GM23338 (cell line): ENCODE measurements around the gene HGFAC. TPM values are rescaled to one million over a fixed set of nuclear protein-coding genes. Genes with fewer than 3 reads are reported as not detected.

ENCODE experiments used
- ATAC-seq: fragments of 200-7000 bp; cut with Tn5 transposase; 3 replicates; pipeline ENCODE4 v1.9.1; 2020
- DNase-seq: peaks from one replicate; pipeline ENCODE4 v3.0.0-alpha.2; 2015; ENCODE audit warnings: low spot score
- H2AFZ ChIP-seq: fragments of 200-600 bp; sonication (generic); 2 replicates; pipeline ENCODE4 v1.8.0; 2016; ENCODE audit warnings: antibody characterized with exemption, mild to moderate bottlenecking, moderate library complexity
- H3F3A ChIP-seq: fragments of 200-600 bp; sonication (generic); replicated peaks from 2 replicates; pipeline ENCODE4 v1.8.0; 2017; ENCODE audit warnings: antibody characterized with exemption, mixed run types, low read depth
- H3K27ac ChIP-seq: fragments of 200-600 bp; sonication (generic); 2 replicates; pipeline ENCODE4 v1.6.1; 2016; ENCODE audit warnings: low read depth
- H3K27me3 ChIP-seq: fragments of 200-600 bp; sonication (generic); 2 replicates; pipeline ENCODE4 v1.8.0; 2016; ENCODE audit warnings: mild to moderate bottlenecking, mixed run types, moderate library complexity; ENCODE audit not compliant: insufficient read depth
- H3K36me3 ChIP-seq: fragments of 200-600 bp; sonication (generic); 2 replicates; pipeline ENCODE4 v1.8.0; 2016; ENCODE audit warnings: mild to moderate bottlenecking; ENCODE audit not compliant: insufficient read depth
- H3K4me1 ChIP-seq: fragments of 200-600 bp; sonication (generic); 2 replicates; pipeline ENCODE4 v1.8.0; 2016; ENCODE audit warnings: mild to moderate bottlenecking, moderate library complexity; ENCODE audit not compliant: insufficient read depth
- H3K4me2 ChIP-seq: fragments of 200-600 bp; sonication (generic); 2 replicates; pipeline ENCODE4 v1.7.1; 2017; ENCODE audit warnings: mixed run types
- H3K4me3 ChIP-seq: fragments of 200-600 bp; sonication (generic); 2 replicates; pipeline ENCODE4 v1.6.1; 2016; ENCODE audit warnings: mixed run types
- H3K79me2 ChIP-seq: fragments of 200-600 bp; sonication (generic); replicated peaks from 2 replicates; pipeline ENCODE4 v1.8.0; 2017; ENCODE audit warnings: mild to moderate bottlenecking; ENCODE audit not compliant: insufficient read depth
- H3K9me2 ChIP-seq: fragments of 200-600 bp; sonication (generic); 2 replicates; pipeline ENCODE4 v1.8.0; 2017; ENCODE audit not compliant: insufficient read depth
- H4K20me1 ChIP-seq: fragments of 200-600 bp; sonication (generic); replicated peaks from 2 replicates; pipeline ENCODE4 v1.8.0; 2017; ENCODE audit warnings: mild to moderate bottlenecking; ENCODE audit not compliant: insufficient read depth
- H3K27ac Mint-ChIP-seq: 2 replicates; pipeline ENCODE4 v1.8.0; 2020; ENCODE audit warnings: inconsistent platforms, mild to moderate bottlenecking, moderate library complexity, mixed read lengths
- H3K27me3 Mint-ChIP-seq: 3 replicates; pipeline ENCODE4 v1.8.0; 2022; ENCODE audit warnings: low read depth, mild to moderate bottlenecking, moderate library complexity, mixed read lengths, inconsistent platforms; ENCODE audit not compliant: insufficient read depth, poor library complexity
- H3K36me3 Mint-ChIP-seq: 3 replicates; pipeline ENCODE4 v1.8.0; 2021; ENCODE audit warnings: low read depth, mild to moderate bottlenecking, inconsistent platforms, moderate library complexity, mixed read lengths
- H3K4me1 Mint-ChIP-seq: 3 replicates; pipeline ENCODE4 v1.8.0; 2020; ENCODE audit warnings: mild to moderate bottlenecking, inconsistent platforms, mixed read lengths
- H3K4me3 Mint-ChIP-seq: 3 replicates; pipeline ENCODE4 v1.8.0; 2021; ENCODE audit warnings: moderate library complexity, mild to moderate bottlenecking, inconsistent platforms, mixed read lengths
- H3K9me3 Mint-ChIP-seq: 3 replicates; pipeline ENCODE4 v1.8.0; 2020; ENCODE audit warnings: moderate library complexity, mild to moderate bottlenecking, inconsistent platforms, mixed read lengths
- CREB1 ChIP-seq: fragments of 250-450 bp; sonication (Bioruptor Pico); IDR thresholded peaks from 2 replicates; pipeline ENCODE4 v1.5.0; 2020; ENCODE audit warnings: low read depth, mild to moderate bottlenecking, moderate library complexity
- CTCF ChIP-seq, 2 experiments: fragments of 200-600 bp in 1 of 2; sonication (generic) in 1 of 2; conservative IDR thresholded peaks; 2 replicates each; pipeline versions ENCODE4 v1.5.1 to v1.6.1; 2016 to 2017; ENCODE audit warnings: antibody characterized with exemption in 2 of 2, low read depth in 2 of 2, mild to moderate bottlenecking in 2 of 2, moderate library complexity in 1 of 2
- ETS1 ChIP-seq: IDR thresholded peaks from 2 replicates; pipeline ENCODE4 v1.6.1; 2016; ENCODE audit warnings: antibody characterized with exemption
- JUNB ChIP-seq: IDR thresholded peaks from one replicate; pipeline ENCODE4 v1.6.1; 2016; ENCODE audit warnings: antibody characterized with exemption; ENCODE audit not compliant: unreplicated experiment
- NANOG ChIP-seq: IDR thresholded peaks from 2 replicates; pipeline ENCODE4 v1.6.1; 2016; ENCODE audit warnings: antibody characterized with exemption, borderline replicate concordance
- POLR2AphosphoS5 ChIP-seq: IDR thresholded peaks from 2 replicates; pipeline ENCODE4 v1.6.1; 2016; ENCODE audit warnings: antibody characterized with exemption, low read depth
- REST ChIP-seq: IDR thresholded peaks from one replicate; pipeline ENCODE4 v1.6.1; 2018; ENCODE audit warnings: antibody characterized with exemption; ENCODE audit not compliant: unreplicated experiment
- STAT1 ChIP-seq: IDR thresholded peaks from one replicate; pipeline ENCODE4 v1.6.1; 2016; ENCODE audit warnings: antibody characterized with exemption; ENCODE audit not compliant: unreplicated experiment
- ZNF114 ChIP-seq: fragments of 250-450 bp; sonication (Bioruptor Pico); IDR thresholded peaks from 2 replicates; pipeline ENCODE4 v1.5.0; 2020; ENCODE audit warnings: mild to moderate bottlenecking, moderate library complexity
- ZNF462 ChIP-seq: fragments of 250-450 bp; sonication (Bioruptor Pico); IDR thresholded peaks from 2 replicates; pipeline ENCODE4 v1.5.0; 2020; ENCODE audit warnings: mild to moderate bottlenecking, moderate library complexity
- polyA plus RNA-seq: library from polyadenylated mRNA; unstranded; fragments of >200 nt; fragmentation: Nextera tagmentation; extraction: Ambion mirVana; gene quantifications from 2 replicates; pipeline ENCODE4 v1.2.1, GENCODE V29; 2016
- total RNA-seq: library from RNA; depleted of rRNA; stranded (reverse); fragments of >200 nt; shearing (Covaris generic); gene quantifications from 2 replicates; pipeline ENCODE4 v1.2.3, GENCODE V29; 2014

The HGFAC gene
- total and polyA plus RNA-seq, 2 experiments from 2014 or later = 0.94 TPM; not detected in 1

GRCh38 chr4:3482707-3483106, 40.9 kb downstream of the HGFAC start:
- Histone ChIP-seq H3K27ac (no peak overlapping the region), H3K4me3 (no peak overlapping the region), H2AFZ (no peak overlapping the region), H3F3A (peaks cover 4% of the 10 kb centered on the region; the same call in 1 of the 2 replicates), H3K4me1 (peaks cover 21% of the 10 kb centered on the region), H3K27me3 (peaks cover 82% of the 10 kb centered on the region), H3K79me2 (no peaks in the 10 kb centered on the region), H3K4me2 (no peak overlapping the region), H3K36me3 (no peaks in the 10 kb centered on the region), H4K20me1 (no peaks in the 10 kb centered on the region; the same call in 1 of the 2 replicates), H3K9me2 (no peaks in the 10 kb centered on the region)
- H3K36me3 Mint-ChIP-seq = no peaks in the 10 kb centered on the region
- TF ChIP-seq REST (no peak), CREB1 (CRISPR knock-in tag) (no peak), NANOG (no peak), STAT1 (no peak), ZNF114 (CRISPR knock-in tag) (no peak), JUNB (no peak), POLR2AphosphoS5 (no peak), CTCF (conservative IDR thresholded peaks at IDR 0.05; ENCODE audit: low read depth in 2 of 2) (no peak), ZNF462 (CRISPR knock-in tag) (no peak), ETS1 (no peak)
- DNase-seq (no peak), ATAC-seq (no peak)
- no peaks in the 10 kb centered on the region for H3K9me3 Mint-ChIP-seq
- peaks cover 68% of the 10 kb centered on the region for H3K27me3 Mint-ChIP-seq
- no peak overlapping the region for H3K4me3 Mint-ChIP-seq
- no peak overlapping the region for H3K27ac Mint-ChIP-seq
- peaks cover 20% of the 10 kb centered on the region for H3K4me1 Mint-ChIP-seq
